ENCODE data around the gene DCTN3. TPM values are rescaled to one million over a fixed set of nuclear protein-coding genes. Genes with fewer than 3 reads are reported as not detected.

The DCTN3 gene
- polyA plus RNA-seq, 3 donors: 120 to 174 (median 143) TPM

GRCh38 chr9:34627716-34628655 lies 7.7 kb upstream of the DCTN3 start:
- Histone ChIP-seq H3K9me3 (replicated peaks in 1 of 2; ENCODE audit: control insufficient read depth in 1 of 2, insufficient read depth in 1 of 2, low read length in 2 of 2) (peaks cover 0 to 32% of the 10 kb centered on the region in 2 donors), H4K20me1 (ENCODE audit: insufficient read depth, low read length) (no peaks in the 10 kb centered on the region), H3K27me3 (ENCODE audit: control insufficient read depth in 2 of 2, insufficient read depth in 2 of 2, low read length in 2 of 2) (peaks cover 73 to 92% of the 10 kb centered on the region in 2 donors), H3K9ac (ENCODE audit: insufficient read depth, low read length, poor library complexity, severe bottlenecking) (no peak overlapping the region), H3K79me2 (ENCODE audit: insufficient read depth, low read length) (no peaks in the 10 kb centered on the region), H3K27ac (ENCODE audit: low read depth in 1 of 2, low read length in 2 of 2) (no peak overlapping the region), H3K4me1 (ENCODE audit: control insufficient read depth in 1 of 2, insufficient read depth in 2 of 2, low read length in 2 of 2) (peaks cover 0 to 13% of the 10 kb centered on the region in 2 donors), H3K4me3 (replicated peaks in 1 of 3; ENCODE audit: low read depth in 2 of 3, low read length in 3 of 3) (no peak overlapping the region), H2AFZ (ENCODE audit: insufficient read depth, low read depth, low read length, poor library complexity, severe bottlenecking) (no peak overlapping the region), H3K36me3 (replicated peaks in 1 of 2; ENCODE audit: control insufficient read depth in 1 of 2, insufficient read depth in 2 of 2, low read length in 2 of 2) (no peaks in the 10 kb centered on the region), H3K4me2 (replicated peaks; ENCODE audit: extremely low read depth, low read length, poor library complexity, severe bottlenecking) (peak overlapping the region; percentile 45)
- Mint-ChIP-seq H3K27me3 (ENCODE audit: low read depth in 3 of 3) (peaks cover 83 to 97% (median 94%) of the 10 kb centered on the region in 3 donors), H3K4me3 (peak overlapping the region; percentile 50 to 88), H3K4me1 (peaks cover 18% of the 10 kb centered on the region), H3K27ac (no peak overlapping the region), H3K9me3 (peaks cover 0 to 34% (median 9%) of the 10 kb centered on the region in 7 donors), H3K36me3 (peaks cover 5 to 9% of the 10 kb centered on the region in 2 donors)
- DNase-seq: no peak
- no peak for TF ChIP-seq CTCF (IDR thresholded peaks at IDR 0.05)
- WGBS (ENCODE audit: insufficient coverage): 29% methylated on average over 16 of the region's 20 CpGs
- intact Hi-C loops (cut with micrococcal nuclease): no loop called here

- Histone ChIP-seq H3K4me3 (replicated peaks in 1 of 3; ENCODE audit: low read depth in 2 of 3, low read length in 3 of 3) (no peak overlapping the region), H2AFZ (ENCODE audit: insufficient read depth, low read depth, low read length, poor library complexity, severe bottlenecking) (no peak overlapping the region), H3K9ac (ENCODE audit: insufficient read depth, low read length, poor library complexity, severe bottlenecking) (no peak overlapping the region), H3K27me3 (ENCODE audit: control insufficient read depth in 2 of 2, insufficient read depth in 2 of 2, low read length in 2 of 2) (peaks cover 73 to 84% of the 10 kb centered on the region in 2 donors), H3K36me3 (replicated peaks in 1 of 2; ENCODE audit: control insufficient read depth in 1 of 2, insufficient read depth in 2 of 2, low read length in 2 of 2) (no peaks in the 10 kb centered on the region), H3K79me2 (ENCODE audit: insufficient read depth, low read length) (peaks cover under 1% of the 10 kb centered on the region), H3K4me2 (replicated peaks; ENCODE audit: extremely low read depth, low read length, poor library complexity, severe bottlenecking) (no peak overlapping the region), H3K9me3 (replicated peaks in 1 of 2; ENCODE audit: control insufficient read depth in 1 of 2, insufficient read depth in 1 of 2, low read length in 2 of 2) (peaks cover 0 to 50% of the 10 kb centered on the region in 2 donors), H3K27ac (ENCODE audit: low read depth in 1 of 2, low read length in 2 of 2) (no peak overlapping the region), H3K4me1 (ENCODE audit: control insufficient read depth in 1 of 2, insufficient read depth in 2 of 2, low read length in 2 of 2) (peaks cover 5 to 20% of the 10 kb centered on the region in 2 donors), H4K20me1 (ENCODE audit: insufficient read depth, low read length) (no peaks in the 10 kb centered on the region)
- H3K4me1 Mint-ChIP-seq: peaks cover 24% of the 10 kb centered on the region
- peaks cover 3 to 46% (median 22%) of the 10 kb centered on the region in 7 donors for H3K9me3 Mint-ChIP-seq
- H3K4me3 Mint-ChIP-seq: peak overlapping the region in 1 of 2 donors; percentile 75
- intact Hi-C loops (cut with micrococcal nuclease): no loop called here
- TF ChIP-seq CTCF (IDR thresholded peaks at IDR 0.05): no peak
- no peak for DNase-seq
- no peak overlapping the region for H3K27ac Mint-ChIP-seq
- H3K27me3 Mint-ChIP-seq (ENCODE audit: low read depth in 3 of 3): peaks cover 88 to 90% (median 89%) of the 10 kb centered on the region in 3 donors
- peaks cover 5 to 14% of the 10 kb centered on the region in 2 donors for H3K36me3 Mint-ChIP-seq
- 100% methylated on average over 2 of the region's 3 CpGs for WGBS (ENCODE audit: insufficient coverage)
Measured at GRCh38 chr9:34625186-34625486, 4.8 kb upstream of the DCTN3 start.

Measured in CD14-positive monocyte (primary cell).